ENCODE results near the gene GPX4. TPM values are rescaled to one million over a fixed set of nuclear protein-coding genes. Genes with fewer than 3 reads are reported as not detected.
"Not testable (repeated sequence)": the region's sequence is repeated elsewhere in the genome, so short reads cannot be mapped to it uniquely, and the experiment has no call there.

The GPX4 gene
- total RNA-seq, 1 donor from 2014 or later: 469 TPM

GRCh38 chr19:1113986-1114483 is 10.2 kb downstream of the GPX4 start:
- DNase-seq (ENCODE audit: low read depth in 2 of 2): no peak

- DNase-seq (ENCODE audit: low read depth in 2 of 2): not testable (repeated sequence)
These were observed 10.9 kb downstream of the GPX4 start for GRCh38 chr19:1114728-1115127.

DNA sequence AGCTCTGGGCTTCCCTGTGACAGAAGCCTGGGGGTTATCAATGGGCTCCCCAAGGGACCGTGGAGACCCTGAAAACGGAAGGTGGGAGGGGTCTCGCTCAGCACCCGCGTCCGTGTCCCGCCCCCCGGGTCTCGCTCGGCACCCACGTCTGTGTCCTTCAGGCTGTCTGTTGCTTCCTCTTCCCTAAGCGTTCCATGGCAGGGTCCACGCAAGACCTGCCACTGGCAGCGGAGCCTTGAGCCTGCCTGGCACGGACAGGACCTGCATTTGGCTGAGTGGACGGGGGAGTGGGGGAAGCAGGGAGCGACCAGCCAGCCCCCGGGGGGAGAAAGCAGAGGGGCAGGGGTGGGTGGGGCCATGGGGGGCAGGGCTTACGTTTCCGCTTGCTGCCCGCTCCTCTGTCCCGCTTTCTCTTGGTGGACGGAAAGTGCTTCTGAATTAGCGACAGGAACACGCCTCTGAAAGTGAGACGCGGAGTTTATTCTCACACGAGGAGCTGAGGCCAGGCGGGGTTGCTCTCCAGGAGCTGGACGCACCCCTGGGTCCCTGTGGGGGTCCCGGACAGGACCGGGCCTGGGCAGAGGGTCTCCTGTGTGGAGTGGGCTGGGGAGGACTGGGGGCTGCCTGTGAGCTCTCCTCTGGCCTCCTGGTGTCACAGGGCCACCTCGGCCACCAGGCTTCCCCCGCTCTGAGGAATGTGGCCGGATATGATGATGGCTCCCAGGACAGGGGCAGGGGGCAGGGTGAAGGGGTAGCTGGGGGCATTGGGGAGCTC is 12.0 kb downstream of the GPX4 start:
- DNase-seq (ENCODE audit: low read depth in 2 of 2): no peak

DNA sequence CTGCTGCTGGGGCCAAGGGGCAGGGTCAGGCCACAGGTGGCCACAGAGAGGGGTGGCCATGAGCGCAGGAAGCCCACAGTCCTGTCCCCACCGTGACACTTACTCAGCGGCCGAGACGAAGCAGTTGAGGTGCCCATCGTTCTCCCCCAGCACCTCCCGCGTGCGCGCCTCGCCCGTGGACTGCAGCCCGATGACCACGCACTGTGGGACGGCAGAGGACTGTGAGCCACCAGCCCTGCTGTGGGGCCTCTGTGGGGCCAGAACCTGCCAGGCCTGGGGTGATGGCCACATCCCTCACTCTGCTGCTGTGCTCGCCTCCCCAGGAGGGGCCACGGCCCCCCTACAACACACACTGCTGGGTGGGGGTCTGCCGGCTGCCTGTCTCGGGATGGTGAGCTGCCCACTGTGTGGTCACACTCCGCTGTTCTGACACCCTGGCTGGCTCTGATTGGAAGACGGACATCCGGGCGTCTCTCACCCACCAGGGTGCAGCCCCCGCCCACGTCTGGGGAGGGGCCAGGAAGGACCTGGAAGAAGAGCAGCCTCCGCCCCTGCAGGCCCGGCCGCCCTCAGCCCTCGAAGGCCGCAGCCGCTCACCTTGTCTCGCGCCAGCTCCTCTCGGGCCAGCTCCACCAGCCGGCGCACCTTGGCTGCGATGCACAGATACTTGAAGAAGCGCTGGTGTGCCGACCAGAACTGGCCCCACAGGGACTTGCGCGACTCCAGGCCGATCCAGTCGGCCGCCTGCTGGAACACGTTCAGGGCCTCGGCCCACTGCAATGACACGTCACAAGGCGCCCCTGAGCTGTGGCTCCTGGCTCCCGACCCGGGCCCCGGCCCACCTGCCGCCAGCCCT is 13.2 kb downstream of the GPX4 start:
- no peak for DNase-seq (ENCODE audit: low read depth in 2 of 2)

DNA sequence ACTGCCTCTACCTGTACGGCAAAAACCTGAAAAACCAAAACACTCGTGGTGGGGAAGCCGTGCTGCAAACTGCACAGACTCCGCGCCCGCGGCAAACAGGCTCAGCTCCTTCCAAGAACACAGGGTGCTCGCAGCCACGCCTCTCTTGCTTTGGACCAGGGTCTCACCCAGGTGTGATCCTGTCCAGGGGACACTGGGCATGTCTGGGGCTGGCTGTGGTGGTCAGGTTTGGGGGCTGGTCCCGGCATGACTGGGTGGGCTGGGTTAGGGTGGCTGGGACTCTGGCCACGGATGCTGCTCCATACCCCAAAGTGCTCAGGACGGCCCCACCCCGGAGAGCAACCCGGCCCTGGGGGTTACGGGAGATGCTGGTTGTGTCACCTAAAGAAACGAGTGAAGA is 13.9 kb downstream of the GPX4 start:
- DNase-seq (ENCODE audit: low read depth in 2 of 2): no peak

- DNase-seq (ENCODE audit: low read depth in 2 of 2): no peak
These were observed 15.2 kb downstream of the GPX4 start for GRCh38 chr19:1118999-1119398.

GRCh38 chr19:1119475-1120217 is 15.9 kb downstream of the GPX4 start:
- no peak for DNase-seq (ENCODE audit: low read depth in 2 of 2)

- no peak for DNase-seq (ENCODE audit: low read depth in 2 of 2)
These were observed 17.6 kb downstream of the GPX4 start for GRCh38 chr19:1121395-1121794.

DNA sequence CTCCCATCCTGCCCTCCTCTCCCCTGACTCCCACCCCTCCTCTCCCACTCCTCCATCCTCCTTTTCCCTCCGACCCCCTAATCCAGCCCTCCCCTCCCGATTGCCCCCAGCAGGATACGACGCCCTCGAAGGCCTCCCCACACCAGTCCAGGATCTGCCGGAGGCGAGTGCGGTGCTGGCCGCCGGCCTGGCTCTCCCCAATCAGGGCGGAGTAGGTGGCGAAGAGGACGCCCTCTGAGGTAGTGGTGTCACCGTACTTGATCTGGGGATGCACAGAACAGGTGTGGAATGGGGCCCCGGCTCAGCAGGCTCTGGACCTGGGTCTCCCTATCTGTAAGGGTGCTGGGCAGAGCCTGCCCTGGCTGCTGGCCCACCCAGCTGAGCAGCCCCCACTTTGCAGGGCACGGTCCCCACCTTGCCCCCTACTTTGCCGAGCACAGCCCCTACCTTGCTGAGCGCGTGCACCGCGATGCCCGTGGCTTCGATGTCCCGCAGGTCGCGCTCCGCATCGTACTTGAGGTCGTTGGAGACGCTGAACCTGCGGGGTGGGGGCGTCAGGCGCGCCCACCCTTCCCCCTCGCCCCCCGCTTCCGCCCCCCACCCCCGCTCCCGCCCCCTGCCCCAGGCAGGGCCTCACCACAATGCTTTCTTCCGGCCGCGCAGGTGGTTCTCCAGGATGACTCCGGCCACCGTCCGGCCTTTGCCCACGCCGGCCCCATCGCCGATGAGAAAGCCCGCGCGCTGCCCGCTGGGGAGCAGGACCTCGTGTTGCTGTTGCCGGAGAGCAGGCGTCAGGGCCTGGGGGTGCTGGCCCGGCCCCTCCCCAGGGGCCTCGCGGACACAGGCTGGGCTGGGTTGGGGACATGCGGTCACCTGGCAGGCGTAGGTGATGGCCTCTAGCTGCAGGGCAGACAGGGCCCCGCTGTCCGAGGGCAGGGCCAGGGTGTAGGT is 18.5 kb downstream of the GPX4 start:
- DNase-seq (ENCODE audit: low read depth in 2 of 2): no peak

GRCh38 chr19:1122972-1123363 is 19.2 kb downstream of the GPX4 start:
- DNase-seq (ENCODE audit: low read depth in 2 of 2): peak; percentile 43 to 84

DNA sequence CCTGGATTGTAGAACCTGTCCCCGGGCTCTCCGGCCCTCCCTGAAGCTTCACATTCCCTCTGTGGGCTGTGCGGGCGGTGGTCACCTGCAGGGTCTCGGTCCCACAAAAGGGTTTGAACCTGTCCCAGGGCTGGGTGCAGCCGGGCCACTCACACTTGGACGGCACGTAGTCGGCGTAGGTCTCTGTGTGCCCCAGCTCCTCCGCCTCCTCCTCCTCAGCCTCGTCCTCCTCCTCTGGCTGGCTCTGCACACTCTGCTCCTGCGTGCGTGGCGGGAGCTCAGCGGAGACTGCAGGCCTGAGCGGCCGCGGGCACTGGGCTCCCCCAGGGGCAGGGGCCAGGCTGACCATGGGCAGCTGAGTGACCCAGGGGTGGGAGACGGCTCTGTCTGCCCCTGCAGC is 19.6 kb downstream of the GPX4 start:
- no peak for DNase-seq (ENCODE audit: low read depth in 2 of 2)

DNA sequence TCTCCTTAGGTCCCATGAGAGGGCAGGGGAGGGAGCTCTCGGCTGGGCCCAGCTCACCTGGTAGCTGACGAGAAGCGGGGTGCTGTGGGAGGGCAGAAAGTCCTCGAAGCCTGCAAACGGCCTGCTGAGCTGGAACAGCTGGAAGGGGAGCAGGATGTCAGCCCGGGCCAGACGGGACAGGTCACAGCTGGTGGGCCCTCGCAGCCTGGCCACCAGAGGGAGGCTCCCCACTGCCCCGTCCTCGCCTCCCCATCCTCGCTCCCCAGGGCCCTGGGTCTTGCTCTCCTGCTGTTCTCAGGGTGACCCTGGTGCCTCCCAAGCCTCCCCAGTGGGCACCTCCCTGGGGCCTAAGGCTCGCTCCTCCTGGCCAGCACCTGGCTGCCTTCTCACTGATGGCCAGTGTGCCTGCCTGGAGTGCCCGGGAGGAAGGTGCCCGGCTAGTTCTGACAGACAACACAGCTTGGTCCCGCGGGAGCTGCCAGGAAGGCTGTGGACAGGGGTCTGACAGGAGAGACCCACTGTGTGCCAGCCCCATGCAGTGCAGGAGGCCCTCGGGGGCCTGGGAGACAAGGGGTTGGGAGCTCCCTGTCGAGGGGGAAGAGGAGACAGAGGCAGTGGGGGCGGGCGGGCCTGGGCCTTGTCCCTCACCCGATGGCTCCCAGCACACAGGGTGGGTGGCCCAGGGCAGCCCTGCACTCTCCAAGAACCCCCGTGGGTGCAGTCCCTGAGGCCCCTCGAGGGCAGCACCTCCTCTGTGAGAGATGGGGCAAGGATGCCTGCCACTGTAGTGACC is 20.3 kb downstream of the GPX4 start:
- no peak for DNase-seq (ENCODE audit: low read depth in 2 of 2)

DNA sequence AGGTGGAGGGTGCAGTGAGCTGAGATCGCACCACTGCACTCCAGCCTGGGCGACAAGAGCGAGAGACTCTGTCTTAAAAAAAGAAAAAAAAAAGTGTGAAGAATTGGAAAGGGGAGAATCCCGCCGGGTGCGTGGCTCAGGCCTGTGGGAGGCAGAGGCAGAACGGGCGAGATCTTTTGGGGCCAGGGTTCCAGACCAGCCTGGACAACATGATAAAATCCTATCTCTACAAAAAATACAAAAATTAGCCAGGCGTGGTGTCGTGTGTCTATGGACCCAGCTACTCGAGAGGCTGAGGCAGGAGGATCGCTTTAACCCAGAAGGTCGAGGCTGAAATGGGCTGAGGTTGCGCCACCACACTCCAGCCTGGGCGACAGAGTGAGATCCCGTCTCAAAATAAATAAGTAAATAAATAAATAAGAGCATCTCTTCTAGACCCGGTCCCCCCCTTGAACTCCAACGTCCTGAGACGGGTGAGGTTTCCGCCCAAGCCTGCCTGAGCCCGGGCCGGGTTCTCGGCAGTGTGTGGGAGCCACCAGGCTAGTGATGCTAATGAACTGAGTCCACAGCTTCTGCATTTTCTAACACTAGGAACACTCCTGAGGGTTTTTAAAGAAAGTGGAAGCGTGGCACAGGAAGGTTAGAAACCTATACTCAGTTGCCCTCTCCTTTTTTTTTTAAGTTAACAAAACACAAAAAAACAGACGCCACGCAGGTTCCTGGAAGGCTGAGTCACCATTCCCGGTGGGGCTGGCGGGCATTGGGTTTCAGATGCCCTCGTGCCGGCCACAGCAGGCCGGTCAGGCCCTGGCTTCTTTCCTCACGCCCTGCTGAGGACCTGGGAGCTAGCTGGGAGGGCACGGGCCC is 22.0 kb downstream of the GPX4 start:
- DNase-seq (ENCODE audit: low read depth in 2 of 2): peak in 1 of 2 donors; percentile 87

DNA sequence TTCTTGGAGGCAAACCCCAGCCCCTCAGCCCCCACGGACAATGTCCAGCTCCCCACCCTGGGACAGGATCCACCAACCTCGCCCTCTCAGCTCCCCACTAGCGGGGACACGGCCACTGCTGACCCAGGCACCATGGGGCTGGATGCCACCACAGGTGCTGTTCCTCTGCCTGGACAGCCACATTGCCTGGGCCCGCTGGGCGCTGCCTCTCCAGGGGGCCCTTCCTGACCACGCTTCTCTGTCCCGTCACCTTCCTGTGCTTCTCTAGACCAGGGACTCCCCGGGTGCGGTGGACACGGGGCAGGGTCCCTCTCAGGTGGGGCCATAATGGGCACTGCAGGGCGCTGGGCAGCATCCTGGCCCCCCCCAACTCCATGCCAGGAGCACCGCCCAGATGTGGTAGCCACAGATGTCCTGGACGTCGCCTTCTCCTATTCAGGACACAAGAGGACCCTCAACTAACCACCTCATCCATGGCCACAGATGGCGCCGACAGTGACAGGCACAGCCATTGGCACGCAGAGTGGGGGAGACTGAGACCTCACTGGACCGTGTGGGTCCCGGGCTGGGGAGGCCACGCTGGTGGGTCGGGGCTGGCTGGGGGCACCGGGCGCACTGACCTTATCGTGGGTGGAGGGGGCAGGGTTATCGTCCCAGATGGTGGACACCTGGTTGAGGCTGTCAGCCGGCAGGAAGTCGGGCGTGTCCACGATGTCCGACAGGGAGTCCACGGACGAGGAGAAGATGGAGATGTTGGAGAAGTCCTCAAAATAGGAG is 23.4 kb downstream of the GPX4 start:
- DNase-seq (ENCODE audit: low read depth in 2 of 2): no peak

GRCh38 chr19:1128106-1128505 is 24.3 kb downstream of the GPX4 start:
- DNase-seq (ENCODE audit: low read depth in 2 of 2): no peak

DNA sequence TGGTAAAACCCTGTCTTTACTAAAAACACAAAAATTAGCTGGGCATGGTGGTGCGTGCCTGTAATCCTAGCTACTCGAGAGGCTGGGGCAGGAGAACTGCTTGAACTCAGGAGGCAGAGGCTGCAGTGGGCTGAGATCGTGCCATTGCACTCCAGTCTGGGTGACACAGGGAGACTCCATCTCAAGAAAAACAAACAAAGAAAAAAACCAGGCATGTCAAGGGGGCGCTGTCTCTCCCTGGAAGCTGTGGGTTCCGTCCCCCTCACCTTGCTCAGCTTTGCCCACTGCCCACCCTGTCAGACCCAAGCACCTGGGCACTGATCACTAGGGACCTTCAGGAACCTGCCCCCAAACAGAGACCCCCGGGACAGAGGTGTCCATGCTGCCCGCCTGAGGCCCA is 25.3 kb downstream of the GPX4 start:
- DNase-seq (ENCODE audit: low read depth in 2 of 2): not testable (repeated sequence)

DNA sequence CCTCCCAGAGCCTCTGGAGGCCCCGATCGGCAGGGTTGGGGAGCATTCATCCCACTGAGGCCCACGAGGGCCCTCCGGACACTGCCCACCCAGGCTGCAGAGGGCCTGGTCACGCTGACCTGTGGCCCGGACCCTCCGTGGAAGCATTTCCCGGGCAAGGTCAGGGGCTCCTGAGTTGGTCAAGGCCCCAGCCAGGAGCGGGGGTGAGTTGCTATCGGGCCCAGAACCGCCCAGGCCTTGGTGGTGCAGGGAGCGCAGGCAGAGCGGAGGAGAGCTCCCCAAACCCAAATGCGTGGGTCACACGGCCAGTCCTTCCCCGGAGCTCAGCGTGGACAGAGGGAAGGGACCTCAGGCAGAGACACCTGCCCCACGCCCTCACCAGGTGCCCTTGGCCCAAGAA is 25.7 kb downstream of the GPX4 start:
- no peak for DNase-seq (ENCODE audit: low read depth in 2 of 2)

Data from dermis microvascular lymphatic vessel endothelial cell (primary cell).